Mammary epithelial cell (primary cell): ENCODE results near the gene TAB2.

Experiments used
- CTCF ChIP-seq, 2 donors: IDR thresholded peaks in 1 of 2; conservative IDR thresholded peaks in 1 of 2; 2 replicates each; pipeline ENCODE4 v1.5.1; 2011 to 2012; ENCODE audit warnings: inconsistent platforms in 2 of 2, low read length in 2 of 2, mild to moderate bottlenecking in 2 of 2, control low read depth in 1 of 2, low read depth in 1 of 2; ENCODE audit not compliant: insufficient read depth in 1 of 2; ENCODE audit errors: extremely low read depth in 1 of 2
- EZH2 ChIP-seq: IDR thresholded peaks from 2 replicates; pipeline ENCODE4 v1.6.1; 2012; ENCODE audit warnings: low read length, inconsistent platforms, borderline replicate concordance

- TF ChIP-seq CTCF (conservative IDR thresholded peaks at IDR 0.05 in 1 of 2, IDR thresholded peaks at IDR 0.05 in 1 of 2; ENCODE audit: extremely low read depth in 1 of 2, insufficient read depth in 1 of 2, low read depth in 1 of 2, low read length in 2 of 2) (no peak), EZH2 (no peak)
These were observed 131.4 kb downstream of the TAB2 start for GRCh38 chr6:149448821-149449453.
